A549 (cell line): Measurements from ENCODE around the gene TENM3. TPM values are rescaled to one million over a fixed set of nuclear protein-coding genes. Genes with fewer than 3 reads are reported as not detected.

Source experiments
- ATAC-seq, 2 experiments: fragments of 200-7000 bp in 1 of 2; fragments of >200 bp in 1 of 2; cut with Nextera tagmentation in 1 of 2; cut with Tn5 transposase in 1 of 2; 3 replicates each; pipeline versions ENCODE4 v1.8.0 to v1.9.1; 2018 to 2020; ENCODE audit warnings: mild to moderate bottlenecking in 1 of 2, moderate library complexity in 1 of 2
- CTCF ChIA-PET: fragments of 300-600 bp; sonication (Branson Sonifier 250); formaldehyde crosslinking; extraction: SDS; loops from one replicate; lab custom pipeline; 2021; ENCODE audit warnings: antibody characterized with exemption, inconsistent platforms; lab: Yijun Ruan, JAX
- POLR2A ChIA-PET: fragments of 350-600 bp; formaldehyde crosslinking; extraction: SDS; loops from one replicate; lab custom pipeline; 2021; ENCODE audit warnings: antibody characterized with exemption, inconsistent platforms; lab: Yijun Ruan, JAX
- DNase-seq, 2 experiments: peaks; one replicate each; pipeline versions ENCODE4 v3.0.0 to v3.0.0-alpha.2; 2011 to 2016; ENCODE audit warnings: low read depth in 1 of 2, low spot score in 1 of 2
- FAIRE-seq: peaks from 2 replicates; lab custom pipeline; 2011; peaks lifted over from hg19 to GRCh38; lab: Jason Lieb, UNC
- H3K27ac ChIP-seq, 2 experiments: fragments of >200 bp; sonication (Bioruptor Twin); formaldehyde crosslinking; 3 replicates each; pipeline ENCODE4 v1.5.1; 2016 to 2017
- H3K4me1 ChIP-seq: fragments of >200 bp; sonication (Bioruptor Twin); formaldehyde crosslinking; 3 replicates; pipeline ENCODE4 v1.6.1; 2016
- H3K4me2 ChIP-seq: fragments of >200 bp; sonication (Bioruptor Twin); formaldehyde crosslinking; 3 replicates; pipeline ENCODE4 v1.6.1; 2016
- H3K4me3 ChIP-seq: fragments of >200 bp; sonication (Bioruptor Twin); formaldehyde crosslinking; 3 replicates; pipeline ENCODE4 v1.5.1; 2016
- H3K9me3 ChIP-seq: fragments of >200 bp; sonication (Bioruptor Twin); formaldehyde crosslinking; 3 replicates; pipeline ENCODE4 v1.6.1; 2016
- BCL3 ChIP-seq: fragments of >200 bp; sonication (Bioruptor Twin); formaldehyde crosslinking; IDR thresholded peaks from 3 replicates; pipeline ENCODE4 v1.6.1; 2016
- CEBPB ChIP-seq, 2 experiments: fragments of >200 bp in 1 of 2; sonication (Bioruptor Twin) in 1 of 2; formaldehyde crosslinking in 1 of 2; IDR thresholded peaks; 2 replicates each; pipeline ENCODE4 v1.6.1; 2012 to 2016
- CHD4 ChIP-seq: fragments of 200-600 bp; sonication (generic); IDR thresholded peaks from 2 replicates; pipeline ENCODE4 v1.6.1; 2016; ENCODE audit warnings: antibody characterized with exemption, mild to moderate bottlenecking, borderline replicate concordance
- CTCF ChIP-seq: fragments of >200 bp; sonication (Bioruptor Twin); formaldehyde crosslinking; IDR thresholded peaks from 3 replicates; pipeline ENCODE4 v1.5.1; 2016
- EHF ChIP-seq: fragments of 250-450 bp; sonication (Bioruptor Pico); IDR thresholded peaks from 2 replicates; pipeline ENCODE4 v1.5.0; 2020; ENCODE audit warnings: mild to moderate bottlenecking
- EP300 ChIP-seq, 2 experiments: fragments of >200 bp; sonication (Bioruptor Twin); formaldehyde crosslinking; IDR thresholded peaks; 2 replicates in 1 of 2; 3 replicates in 1 of 2; pipeline ENCODE4 v1.6.1; 2016 to 2017
- FOSL2 ChIP-seq, 2 experiments: fragments of 450-650 bp in 1 of 2; fragments of >200 bp in 1 of 2; sonication (Bioruptor Twin) in 1 of 2; formaldehyde crosslinking; IDR thresholded peaks; 2 replicates each; pipeline versions ENCODE4 v1.5.0 to v1.6.1; 2016 to 2020; ENCODE audit warnings: mild to moderate bottlenecking in 1 of 2, moderate library complexity in 1 of 2
- FOXS1 ChIP-seq: fragments of 250-450 bp; sonication (Bioruptor Pico); IDR thresholded peaks from 2 replicates; pipeline ENCODE4 v1.5.0; 2020; ENCODE audit warnings: mild to moderate bottlenecking, moderate library complexity
- HOXA7 ChIP-seq: fragments of 250-450 bp; sonication (Bioruptor Pico); IDR thresholded peaks from 2 replicates; pipeline ENCODE4 v1.5.0; 2020; ENCODE audit warnings: mild to moderate bottlenecking, moderate library complexity
- HOXB5 ChIP-seq: fragments of 250-450 bp; sonication (Bioruptor Pico); IDR thresholded peaks from 2 replicates; pipeline ENCODE4 v1.5.0; 2020; ENCODE audit warnings: mild to moderate bottlenecking, moderate library complexity
- JUN ChIP-seq, 2 experiments: fragments of >200 bp; sonication (Bioruptor Twin); formaldehyde crosslinking; IDR thresholded peaks; 2 replicates in 1 of 2; 3 replicates in 1 of 2; pipeline ENCODE4 v1.6.1; 2016 to 2017
- MYC ChIP-seq: IDR thresholded peaks from 2 replicates; pipeline ENCODE4 v1.6.1; 2012; ENCODE audit warnings: mild to moderate bottlenecking, inconsistent platforms, low read length, improper control_type of control experiment, borderline replicate concordance
- NFE2L2 ChIP-seq: fragments of 150-350 bp; conservative IDR thresholded peaks from 2 replicates; pipeline ENCODE4 v1.6.1; 2014; ENCODE audit warnings: low read length
- POLR2AphosphoS2 ChIP-seq: conservative IDR thresholded peaks from 2 replicates; pipeline ENCODE4 v1.6.1; 2012; ENCODE audit warnings: low read length, improper control_type of control experiment, inconsistent platforms
- RCOR1 ChIP-seq: fragments of 150-350 bp; IDR thresholded peaks from 2 replicates; pipeline ENCODE4 v1.6.1; 2014; ENCODE audit warnings: antibody characterized with exemption, low read length, low read depth
- RNF2 ChIP-seq: fragments of 200-600 bp; sonication (generic); IDR thresholded peaks from 2 replicates; pipeline ENCODE4 v1.6.1; 2016; ENCODE audit warnings: low read depth, mild to moderate bottlenecking, antibody characterized with exemption, moderate library complexity, borderline replicate concordance
- SMC3 ChIP-seq: fragments of >200 bp; sonication (Bioruptor Twin); formaldehyde crosslinking; IDR thresholded peaks from 3 replicates; pipeline ENCODE4 v1.6.1; 2018; ENCODE audit warnings: inconsistent platforms
- TP53 ChIP-seq: fragments of 250-450 bp; sonication (Bioruptor Pico); IDR thresholded peaks from 2 replicates; pipeline ENCODE4 v1.5.0; 2021; ENCODE audit warnings: mild to moderate bottlenecking, moderate library complexity
- ZC3H11A ChIP-seq: fragments of 450-650 bp; IDR thresholded peaks from 2 replicates; pipeline ENCODE4 v1.6.1; 2014; ENCODE audit warnings: antibody characterized with exemption, mild to moderate bottlenecking
- ZNF302 ChIP-seq: fragments of 250-450 bp; sonication (Bioruptor Pico); IDR thresholded peaks from 2 replicates; pipeline ENCODE4 v1.9.0; 2021; ENCODE audit warnings: inconsistent platforms, mild to moderate bottlenecking, moderate library complexity
- WGBS: methylation state at CpG from one replicate; pipeline ENCODE4 v1.1.6; 2017; ENCODE audit errors: missing lambda C conversion rate; 5-methylcytosine and 5-hydroxymethylcytosine counted together
- polyA plus RNA-seq, 4 experiments: library from polyadenylated mRNA; depleted of rRNA in 3 of 4; stranded (reverse); fragments of >200 nt; fragmentation: RNase III in 1 of 4; extraction: RNeasy Plus Mini Kit Qiagen cat#74134 plus additional on column Dnase treatment in 1 of 4; gene quantifications; 2 replicates in 3 of 4; 3 replicates in 1 of 4; pipeline ENCODE4 v1.2.3, GENCODE V29; 2011 to 2017
- TF ChIP-seq, protein P1 (sequence below): IDR thresholded peaks from 2 replicates; pipeline ENCODE4 v1.6.1; 2012
- TF ChIP-seq, protein P2 (sequence below): fragments of 450-650 bp; IDR thresholded peaks from 2 replicates; pipeline ENCODE4 v1.6.1; 2014; ENCODE audit warnings: antibody characterized with exemption

Gene TENM3
- polyA plus RNA-seq, 2 of the 4 experiments (the other 2 are of a cell fraction): 2.4 to 7.3 TPM

- Histone ChIP-seq H3K4me2 (no peak overlapping the region), H3K9me3 (no peaks in the 10 kb centered on the region), H3K27ac (no peak overlapping the region), H3K4me3 (no peak overlapping the region), H3K4me1 (no peaks in the 10 kb centered on the region)
- DNase-seq (no peak), ATAC-seq (no peak), FAIRE-seq (no peak)
- POLR2A ChIA-PET: no interaction called here
- CTCF ChIA-PET: no interaction called here
- no peak for TF ChIP-seq MYC
- TF ChIP-seq, all 56 proteins: peak for 0
- WGBS: 59% methylated on average over 21 of the region's 23 CpGs
Observed at GRCh38 chr4:182608525-182608924, 365.3 kb downstream of the TENM3 start.

- ChIA-PET CTCF (no interaction called here), POLR2A (no interaction called here)
- no peak for ATAC-seq
- no peak overlapping the region for H3K4me3 ChIP-seq
- 32% methylated on average over 4 of the region's 4 CpGs for WGBS
- no peak for FAIRE-seq
- no peak for DNase-seq
- H3K4me1 ChIP-seq: no peaks in the 10 kb centered on the region
- TF ChIP-seq RNF2: no peak
- no peak for TF ChIP-seq BCL3
- TF ChIP-seq TP53 (CRISPR knock-in tag): no peak
- TF ChIP-seq SMC3: no peak
- TF ChIP-seq, protein P1, sequence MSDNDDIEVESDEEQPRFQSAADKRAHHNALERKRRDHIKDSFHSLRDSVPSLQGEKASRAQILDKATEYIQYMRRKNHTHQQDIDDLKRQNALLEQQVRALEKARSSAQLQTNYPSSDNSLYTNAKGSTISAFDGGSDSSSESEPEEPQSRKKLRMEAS: no peak
- no peak for TF ChIP-seq HOXB5
- no peak for TF ChIP-seq RCOR1
- no peak for TF ChIP-seq EP300 (IDR thresholded peaks at IDR 0.05)
- no peak for TF ChIP-seq POLR2AphosphoS2
- no peak for TF ChIP-seq NFE2L2
- TF ChIP-seq CHD4: no peak
- TF ChIP-seq ZC3H11A: no peak
- TF ChIP-seq EHF: no peak
- H3K4me2 ChIP-seq: no peak overlapping the region
- no peak overlapping the region for H3K27ac ChIP-seq
- H3K9me3 ChIP-seq: no peaks in the 10 kb centered on the region
Observed at GRCh38 chr4:182616476-182616875, 373.3 kb downstream of the TENM3 start.

- Histone ChIP-seq H3K9me3 (no peaks in the 10 kb centered on the region), H3K4me2 (no peak overlapping the region), H3K27ac (no peak overlapping the region), H3K4me1 (no peaks in the 10 kb centered on the region), H3K4me3 (no peak overlapping the region)
- no peak for TF ChIP-seq MYC
- TF ChIP-seq EP300 (IDR thresholded peaks at IDR 0.05): no peak
- TF ChIP-seq, protein P2, sequence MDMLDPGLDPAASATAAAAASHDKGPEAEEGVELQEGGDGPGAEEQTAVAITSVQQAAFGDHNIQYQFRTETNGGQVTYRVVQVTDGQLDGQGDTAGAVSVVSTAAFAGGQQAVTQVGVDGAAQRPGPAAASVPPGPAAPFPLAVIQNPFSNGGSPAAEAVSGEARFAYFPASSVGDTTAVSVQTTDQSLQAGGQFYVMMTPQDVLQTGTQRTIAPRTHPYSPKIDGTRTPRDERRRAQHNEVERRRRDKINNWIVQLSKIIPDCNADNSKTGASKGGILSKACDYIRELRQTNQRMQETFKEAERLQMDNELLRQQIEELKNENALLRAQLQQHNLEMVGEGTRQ: no peak
- TF ChIP-seq SMC3: no peak
- TF ChIP-seq BCL3: no peak
- no peak for TF ChIP-seq NFE2L2
- TF ChIP-seq JUN (IDR thresholded peaks at IDR 0.05): no peak
- no peak for TF ChIP-seq CEBPB (IDR thresholded peaks at IDR 0.05)
- no peak for TF ChIP-seq CTCF
- TF ChIP-seq TP53 (CRISPR knock-in tag): no peak
- no peak for TF ChIP-seq RCOR1
- TF ChIP-seq FOXS1 (CRISPR knock-in tag): no peak
- TF ChIP-seq ZNF302 (CRISPR knock-in tag): no peak
- TF ChIP-seq FOSL2 (IDR thresholded peaks at IDR 0.05): no peak
- TF ChIP-seq FOSL2 (CRISPR knock-in tag; IDR thresholded peaks at IDR 0.05): no peak
- no peak for TF ChIP-seq RNF2
- no peak for TF ChIP-seq HOXA7 (CRISPR knock-in tag)
- FAIRE-seq (no peak), DNase-seq (no peak), ATAC-seq (no peak)
- 55% methylated on average over 5 of the region's 5 CpGs for WGBS
- POLR2A ChIA-PET: no interaction called here
- CTCF ChIA-PET: no interaction called here
Observed at GRCh38 chr4:182619660-182620059, 376.5 kb downstream of the TENM3 start.
